Panc1 (cell line): Measurements from ENCODE around the gene CPLX3.

Experiments
- POLR2AphosphoS5 ChIP-seq: IDR thresholded peaks from 2 replicates; pipeline ENCODE4 v1.6.1; 2012; ENCODE audit warnings: mild to moderate bottlenecking, low read depth, low read length, moderate library complexity
- SIN3A ChIP-seq: IDR thresholded peaks from 2 replicates; pipeline ENCODE4 v1.6.1; 2012; ENCODE audit warnings: low read depth, mild to moderate bottlenecking, low read length, moderate library complexity, borderline replicate concordance; ENCODE audit not compliant: insufficient read depth
- TF ChIP-seq, protein P1 (sequence below): fragments of 450-650 bp; IDR thresholded peaks from 2 replicates; pipeline ENCODE4 v1.5.1; 2017; ENCODE audit warnings: mild to moderate bottlenecking
- TF ChIP-seq, protein P2 (sequence below), 2 experiments: IDR thresholded peaks; 2 replicates each; pipeline ENCODE4 v1.6.1; 2011 to 2012; ENCODE audit warnings: low read depth in 2 of 2, control low read depth in 1 of 2, low read length in 1 of 2, mild to moderate bottlenecking in 1 of 2, moderate library complexity in 1 of 2; ENCODE audit not compliant: insufficient read depth in 1 of 2

DNA sequence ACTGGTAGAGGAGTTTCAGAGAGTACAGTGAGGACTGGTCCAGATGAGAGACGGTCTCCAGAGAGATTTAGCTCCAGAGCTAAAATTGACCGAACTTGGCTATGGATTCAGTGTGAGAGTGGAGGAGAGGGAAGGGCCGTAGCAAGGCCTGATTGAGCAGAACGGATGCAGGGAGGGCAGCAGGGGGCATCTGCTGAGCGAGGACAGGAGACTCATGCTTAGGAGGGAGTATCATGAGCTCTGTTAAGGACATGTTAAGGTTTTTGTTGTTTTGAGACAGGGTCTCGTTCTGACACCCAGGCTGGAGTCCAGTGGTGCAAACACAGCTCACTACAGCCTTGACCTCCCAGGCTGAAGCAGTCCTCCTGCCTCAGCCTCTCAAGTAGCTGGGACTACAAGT lies 21.5 kb upstream of the CPLX3 start:
- TF ChIP-seq, protein P1, sequence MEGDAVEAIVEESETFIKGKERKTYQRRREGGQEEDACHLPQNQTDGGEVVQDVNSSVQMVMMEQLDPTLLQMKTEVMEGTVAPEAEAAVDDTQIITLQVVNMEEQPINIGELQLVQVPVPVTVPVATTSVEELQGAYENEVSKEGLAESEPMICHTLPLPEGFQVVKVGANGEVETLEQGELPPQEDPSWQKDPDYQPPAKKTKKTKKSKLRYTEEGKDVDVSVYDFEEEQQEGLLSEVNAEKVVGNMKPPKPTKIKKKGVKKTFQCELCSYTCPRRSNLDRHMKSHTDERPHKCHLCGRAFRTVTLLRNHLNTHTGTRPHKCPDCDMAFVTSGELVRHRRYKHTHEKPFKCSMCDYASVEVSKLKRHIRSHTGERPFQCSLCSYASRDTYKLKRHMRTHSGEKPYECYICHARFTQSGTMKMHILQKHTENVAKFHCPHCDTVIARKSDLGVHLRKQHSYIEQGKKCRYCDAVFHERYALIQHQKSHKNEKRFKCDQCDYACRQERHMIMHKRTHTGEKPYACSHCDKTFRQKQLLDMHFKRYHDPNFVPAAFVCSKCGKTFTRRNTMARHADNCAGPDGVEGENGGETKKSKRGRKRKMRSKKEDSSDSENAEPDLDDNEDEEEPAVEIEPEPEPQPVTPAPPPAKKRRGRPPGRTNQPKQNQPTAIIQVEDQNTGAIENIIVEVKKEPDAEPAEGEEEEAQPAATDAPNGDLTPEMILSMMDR, result no peak
- TF ChIP-seq, protein P2, sequence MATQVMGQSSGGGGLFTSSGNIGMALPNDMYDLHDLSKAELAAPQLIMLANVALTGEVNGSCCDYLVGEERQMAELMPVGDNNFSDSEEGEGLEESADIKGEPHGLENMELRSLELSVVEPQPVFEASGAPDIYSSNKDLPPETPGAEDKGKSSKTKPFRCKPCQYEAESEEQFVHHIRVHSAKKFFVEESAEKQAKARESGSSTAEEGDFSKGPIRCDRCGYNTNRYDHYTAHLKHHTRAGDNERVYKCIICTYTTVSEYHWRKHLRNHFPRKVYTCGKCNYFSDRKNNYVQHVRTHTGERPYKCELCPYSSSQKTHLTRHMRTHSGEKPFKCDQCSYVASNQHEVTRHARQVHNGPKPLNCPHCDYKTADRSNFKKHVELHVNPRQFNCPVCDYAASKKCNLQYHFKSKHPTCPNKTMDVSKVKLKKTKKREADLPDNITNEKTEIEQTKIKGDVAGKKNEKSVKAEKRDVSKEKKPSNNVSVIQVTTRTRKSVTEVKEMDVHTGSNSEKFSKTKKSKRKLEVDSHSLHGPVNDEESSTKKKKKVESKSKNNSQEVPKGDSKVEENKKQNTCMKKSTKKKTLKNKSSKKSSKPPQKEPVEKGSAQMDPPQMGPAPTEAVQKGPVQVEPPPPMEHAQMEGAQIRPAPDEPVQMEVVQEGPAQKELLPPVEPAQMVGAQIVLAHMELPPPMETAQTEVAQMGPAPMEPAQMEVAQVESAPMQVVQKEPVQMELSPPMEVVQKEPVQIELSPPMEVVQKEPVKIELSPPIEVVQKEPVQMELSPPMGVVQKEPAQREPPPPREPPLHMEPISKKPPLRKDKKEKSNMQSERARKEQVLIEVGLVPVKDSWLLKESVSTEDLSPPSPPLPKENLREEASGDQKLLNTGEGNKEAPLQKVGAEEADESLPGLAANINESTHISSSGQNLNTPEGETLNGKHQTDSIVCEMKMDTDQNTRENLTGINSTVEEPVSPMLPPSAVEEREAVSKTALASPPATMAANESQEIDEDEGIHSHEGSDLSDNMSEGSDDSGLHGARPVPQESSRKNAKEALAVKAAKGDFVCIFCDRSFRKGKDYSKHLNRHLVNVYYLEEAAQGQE (IDR thresholded peaks at IDR 0.05; ENCODE audit: insufficient read depth in 1 of 2, low read depth in 2 of 2, low read length in 1 of 2), result no peak
- TF ChIP-seq POLR2AphosphoS5 (no peak), SIN3A (no peak)
